Middle frontal gyrus (tissue), 1 donor: ENCODE data around the gene MAOA.

ENCODE experiments used
- DNase-seq: peaks from one replicate; pipeline ENCODE4 v3.0.0-alpha.2; 2015; ENCODE audit warnings: low spot score; ENCODE audit errors: extremely low spot score

The MAOA gene

DNA sequence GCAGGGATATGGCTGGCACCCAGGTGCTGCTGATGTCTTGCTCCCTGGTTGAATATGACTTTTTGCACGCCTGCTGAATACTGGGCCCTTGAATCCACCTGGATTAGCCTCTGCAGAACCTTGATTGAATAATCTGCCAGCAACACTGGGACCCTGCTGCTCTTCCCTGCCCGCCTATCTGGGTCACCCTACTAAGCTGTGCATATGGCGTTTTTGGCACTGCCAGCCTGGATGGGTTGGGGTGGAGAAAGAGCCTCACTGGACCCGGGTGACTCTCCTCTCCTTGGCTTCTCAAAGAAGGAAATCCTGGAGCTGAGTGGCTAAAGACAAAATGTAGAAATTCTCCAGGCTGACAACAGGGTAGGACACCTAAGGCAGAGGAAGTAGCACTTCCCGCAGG is 100.0 kb downstream of the MAOA start:
- DNase-seq: no peak

DNA sequence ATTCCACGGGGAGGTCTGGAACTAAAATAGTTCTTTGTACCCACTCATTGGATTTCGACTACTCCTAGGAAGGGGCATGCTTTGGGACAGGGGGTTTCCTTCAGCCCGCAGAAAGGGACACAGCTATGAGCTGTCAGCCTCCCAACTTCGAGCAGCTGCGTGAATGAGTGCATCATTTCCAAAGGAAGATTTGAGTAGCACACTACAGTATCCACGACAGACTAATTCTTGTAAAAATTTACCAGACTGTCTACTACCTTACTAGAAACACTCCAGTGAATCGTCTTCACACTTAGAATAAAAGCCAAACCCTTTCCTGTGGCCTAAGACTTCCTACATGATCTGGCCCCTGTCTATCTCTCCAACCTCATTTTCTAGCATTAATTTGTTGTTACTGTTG is 101.9 kb downstream of the MAOA start:
- no peak for DNase-seq

DNA sequence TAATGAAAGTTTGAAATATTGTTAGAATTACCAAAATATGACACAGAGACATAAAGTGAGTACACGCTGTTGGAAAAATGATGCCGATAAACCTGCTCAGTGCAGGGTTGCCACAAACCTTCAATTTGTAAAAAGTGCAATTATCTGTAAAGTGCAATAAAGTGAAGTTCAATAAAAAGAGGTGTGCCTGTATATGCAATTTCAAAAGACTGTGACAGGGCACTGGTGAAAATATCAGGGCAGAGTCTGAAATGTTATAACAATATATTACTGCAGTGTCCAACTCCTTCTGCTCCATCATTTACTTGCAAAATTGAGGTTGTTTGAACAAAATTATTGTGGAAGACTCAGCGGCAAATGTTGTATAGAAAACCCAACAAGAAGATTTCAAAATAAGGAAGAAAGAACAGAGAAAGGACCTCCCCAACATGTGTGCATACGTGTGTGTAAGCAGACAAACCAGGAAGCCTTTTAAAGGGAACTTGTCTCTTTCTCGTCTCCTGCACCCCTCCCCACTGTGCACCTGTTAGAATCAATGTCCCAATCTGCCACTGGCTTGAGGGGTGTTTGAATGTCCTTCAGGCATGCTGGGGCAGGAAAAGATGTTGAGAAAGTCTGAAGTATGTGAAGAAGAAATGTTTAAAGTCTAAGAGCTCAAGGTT is 130.0 kb downstream of the MAOA start:
- DNase-seq: no peak
